NB4 (cell line): ENCODE results near the gene DNAJC5.

ENCODE experiments used
- DNase-seq: peaks from one replicate; pipeline ENCODE4 v3.0.0; 2010; ENCODE audit warnings: low read depth
- H3K4me3 ChIP-seq: one replicate; pipeline ENCODE4 v1.5.1; 2011; ENCODE audit warnings: mild to moderate bottlenecking, low read depth, low read length, moderate library complexity
- CTCF ChIP-seq: IDR thresholded peaks from one replicate; pipeline ENCODE4 v1.5.1; 2012; ENCODE audit warnings: low read depth, low read length
- MAX ChIP-seq: IDR thresholded peaks from 2 replicates; pipeline ENCODE4 v1.6.1; 2011; ENCODE audit warnings: low read depth, low read length
- MYC ChIP-seq: IDR thresholded peaks from 2 replicates; pipeline ENCODE4 v1.6.1; 2011; ENCODE audit warnings: low read depth, low read length
- POLR2A ChIP-seq: IDR thresholded peaks from 2 replicates; pipeline ENCODE4 v1.6.1; 2011; ENCODE audit warnings: mild to moderate bottlenecking; ENCODE audit not compliant: insufficient read length; ENCODE audit errors: extremely low read depth

Gene DNAJC5

DNA sequence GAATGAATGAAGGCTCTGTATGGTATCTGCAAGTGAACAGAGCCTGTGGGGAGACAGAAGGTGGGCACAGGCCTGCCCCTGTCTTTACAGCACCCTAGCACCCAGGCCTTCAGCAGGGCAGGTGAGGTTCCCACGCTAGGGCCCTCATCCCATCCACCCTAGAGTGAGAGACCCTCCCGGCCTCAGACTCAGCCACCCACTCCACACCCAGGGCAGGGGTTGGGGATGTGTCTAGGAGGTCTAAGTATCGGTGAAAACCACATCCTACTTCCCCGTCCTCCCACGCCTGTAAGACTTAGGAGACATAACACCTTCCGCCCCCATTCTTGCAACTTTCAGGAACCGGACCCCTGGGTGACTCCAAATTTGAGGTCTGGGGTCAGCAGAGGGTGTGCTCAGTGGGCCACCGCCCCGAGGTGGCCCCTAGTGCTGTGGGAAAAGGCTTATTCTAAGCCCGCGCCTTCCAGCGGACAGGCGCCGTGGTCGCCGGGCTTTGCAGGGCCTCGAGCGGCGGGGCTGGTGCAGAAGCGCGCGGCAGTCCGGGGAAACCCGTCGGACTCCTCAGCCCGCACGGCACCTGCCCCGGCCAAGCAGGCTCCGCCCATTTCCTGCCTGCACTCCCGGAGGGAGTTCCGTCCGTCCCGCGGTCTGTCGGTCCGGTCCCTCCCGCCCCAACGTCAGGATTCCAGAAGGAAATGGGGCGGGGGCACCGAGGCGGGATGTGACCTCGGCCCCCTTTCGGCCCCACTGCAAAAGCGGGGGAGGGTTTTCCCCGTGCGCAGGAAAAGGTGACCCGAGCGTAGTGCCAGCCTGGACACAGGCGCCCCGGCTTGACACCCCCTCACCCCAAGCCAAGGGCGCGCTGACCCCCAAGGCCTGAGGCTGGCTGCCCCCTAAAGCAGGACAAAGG, 83.6 kb downstream of the DNAJC5 start:
- TF ChIP-seq MAX, result peak; percentile 7; the same call in 1 of the 2 replicates
- peak; percentile 46 for TF ChIP-seq POLR2A
- TF ChIP-seq CTCF, result no peak
- TF ChIP-seq MYC, result peak; percentile 51; the same call in 1 of the 2 replicates
- peak overlapping the region; percentile 48 for H3K4me3 ChIP-seq
- peak; percentile 92 for DNase-seq

DNA sequence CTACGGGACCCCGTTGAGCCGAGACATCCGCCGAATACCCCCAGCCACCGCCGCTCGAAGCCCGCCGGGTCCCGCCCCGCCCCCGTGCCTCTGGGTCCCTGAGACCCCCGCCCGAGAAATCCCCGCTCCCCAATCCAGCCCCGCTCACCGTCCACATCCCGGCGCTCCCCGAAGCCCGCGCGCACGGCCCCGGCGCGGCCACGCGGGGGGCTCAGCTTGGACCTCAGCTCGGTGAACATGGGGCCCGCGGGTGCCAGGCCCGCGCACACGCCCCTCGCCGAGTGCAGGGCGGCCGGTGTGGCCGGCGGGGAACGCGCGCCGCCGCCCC, 84.3 kb downstream of the DNAJC5 start:
- peak overlapping the region; percentile 48 for H3K4me3 ChIP-seq
- TF ChIP-seq MYC, result no peak; the same call in 1 of the 2 replicates
- TF ChIP-seq MAX, result no peak
- no peak for TF ChIP-seq POLR2A
- TF ChIP-seq CTCF, result no peak
- DNase-seq, result peak; percentile 49

GRCh38 chr20:63979557-63980316, 84.8 kb downstream of the DNAJC5 start, which contains the start of gene SAMD10:
Gene SAMD10, minus strand, starts transcription at chr20:63979642. Its CDS starts 175 bp downstream, at chr20:63979467.
- peak; percentile 32; the same call in 1 of the 2 replicates for TF ChIP-seq MAX
- TF ChIP-seq MYC, result no peak; the same call in 1 of the 2 replicates
- TF ChIP-seq CTCF, result no peak
- TF ChIP-seq POLR2A, result peak; percentile 68
- peak; percentile 93 for DNase-seq
- peak within 1 kb of the TSS; percentile 99 for H3K4me3 ChIP-seq

DNA sequence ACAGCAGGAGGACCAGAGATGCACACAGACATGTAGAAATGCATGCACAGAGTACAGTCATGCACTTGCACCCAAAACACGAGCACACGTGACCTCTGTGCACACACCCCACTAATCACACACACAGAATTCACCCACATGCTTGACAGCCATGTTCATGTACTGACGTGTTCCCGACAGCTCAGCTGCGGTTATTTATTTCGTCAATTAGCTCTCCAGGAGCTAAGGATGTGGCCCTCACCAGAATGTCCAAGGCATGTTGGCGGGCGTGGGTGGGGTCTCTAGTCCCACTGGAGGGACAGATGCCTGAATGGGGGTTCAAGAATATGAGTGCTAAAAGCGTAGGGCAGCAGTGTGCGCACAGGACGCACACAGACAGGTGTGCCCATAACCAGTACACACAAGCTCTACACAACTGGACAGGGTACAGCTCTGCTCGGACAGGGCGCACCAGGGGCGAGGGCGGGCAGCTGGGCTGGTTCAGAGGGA, 85.4 kb downstream of the DNAJC5 start:
- no peak for TF ChIP-seq POLR2A
- TF ChIP-seq MYC, result no peak
- TF ChIP-seq MAX, result peak; percentile 59; the same call in 1 of the 2 replicates
- peak overlapping the region; percentile 99 for H3K4me3 ChIP-seq
- DNase-seq, result no peak

DNA sequence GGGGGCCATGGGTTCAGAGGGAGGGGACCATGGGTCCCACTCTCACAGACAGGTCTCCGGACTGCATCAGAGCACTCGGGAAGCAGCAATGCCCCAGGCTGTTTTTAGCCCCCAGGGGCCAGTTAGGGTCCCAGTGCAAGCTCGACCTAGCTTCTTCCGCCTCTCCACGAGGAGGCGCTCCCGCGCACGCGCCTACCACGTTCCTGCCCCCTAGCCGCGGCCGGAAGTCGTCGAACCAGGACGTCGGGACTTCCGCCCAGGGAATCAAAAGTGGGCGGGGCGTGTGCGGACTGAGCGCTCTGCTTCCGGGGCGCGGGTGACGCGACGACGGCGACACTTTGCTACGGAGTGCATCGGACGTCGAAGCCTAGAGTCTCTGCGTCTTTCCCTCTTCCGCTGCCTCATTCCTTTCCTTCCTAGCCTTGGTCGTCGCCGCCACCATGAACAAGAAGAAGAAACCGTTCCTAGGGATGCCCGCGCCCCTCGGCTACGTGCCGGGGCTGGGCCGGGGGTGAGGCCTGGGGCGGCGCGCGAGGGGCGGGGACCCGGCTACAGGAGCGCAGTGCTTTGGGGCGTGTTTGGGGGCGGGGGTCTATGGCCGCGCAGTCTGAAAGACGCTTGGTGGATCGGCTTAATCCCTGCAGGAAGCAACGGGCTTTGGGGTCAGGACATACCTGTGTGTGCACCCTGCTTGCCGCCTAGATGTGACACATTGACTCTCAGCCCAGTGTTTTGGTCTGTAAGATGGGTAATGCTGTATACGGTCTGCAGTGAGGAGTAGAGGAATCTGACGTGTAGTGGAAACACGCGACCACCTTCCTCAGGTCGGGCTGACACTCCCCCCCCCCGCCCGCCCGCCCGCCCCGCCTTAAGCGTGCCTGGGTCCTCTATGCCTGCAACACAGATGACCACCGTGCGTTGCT, 86.1 kb downstream of the DNAJC5 start, which contains the start of gene PRPF6:
Gene PRPF6, plus strand, starts transcription at position 327 of the 923 bp plus-strand sequence. Its CDS starts 114 bp downstream, at position 441.
- peak within 1 kb of the TSS; percentile 99 for H3K4me3 ChIP-seq
- TF ChIP-seq CTCF, result peak; percentile 87
- peak; percentile 98 for TF ChIP-seq MAX
- TF ChIP-seq POLR2A, result peak; percentile 73
- TF ChIP-seq MYC, result peak; percentile 100
- peak; percentile 99 for DNase-seq
